22Rv1 (cell line): ENCODE results near the gene CXCL9.

Experiments
- H3K27ac ChIP-seq: fragments of 450-650 bp; 2 replicates; pipeline ENCODE4 v1.5.1; 2017
- ZFX ChIP-seq: fragments of 450-650 bp; IDR thresholded peaks from 2 replicates; pipeline ENCODE4 v1.6.1; 2017; ENCODE audit warnings: antibody characterized with exemption, borderline replicate concordance
- TF ChIP-seq, protein P1 (sequence below): fragments of 450-650 bp; IDR thresholded peaks from 2 replicates; pipeline ENCODE4 v1.5.1; 2017; ENCODE audit warnings: mild to moderate bottlenecking

The CXCL9 gene

DNA sequence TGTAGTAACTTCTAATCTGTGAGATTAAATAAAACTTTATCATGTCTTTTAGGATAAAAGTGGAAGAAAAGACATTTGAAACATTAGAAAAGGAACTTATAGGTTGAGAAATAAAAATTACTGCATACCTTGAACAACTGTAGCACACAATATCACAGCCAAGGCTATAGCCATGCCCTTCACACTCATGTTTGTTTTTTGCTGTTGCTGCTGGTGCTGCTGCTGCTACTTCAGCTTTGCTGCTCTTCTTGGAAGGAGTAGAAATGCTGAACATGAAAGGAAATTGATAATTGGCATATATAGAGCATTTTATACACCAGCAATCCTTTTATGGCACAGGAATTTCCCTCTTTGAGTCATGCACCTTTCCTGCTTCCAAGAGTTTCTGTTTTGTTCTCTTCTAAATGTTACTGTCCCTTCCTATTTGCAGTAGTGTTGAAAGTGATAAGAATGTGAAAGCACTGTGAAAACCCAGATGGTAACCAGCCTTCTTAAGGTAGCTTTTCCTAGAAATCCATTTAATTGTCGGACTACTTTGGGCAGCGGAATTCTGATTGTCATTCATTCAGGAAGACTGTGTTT is 28.6 kb upstream of the CXCL9 start, which contains the start of gene CXCL11:
Gene CXCL11, minus strand, starts transcription at position 272 of the 582 bp plus-strand sequence. Its CDS starts 83 bp downstream, at position 189.
- TF ChIP-seq, protein P1, sequence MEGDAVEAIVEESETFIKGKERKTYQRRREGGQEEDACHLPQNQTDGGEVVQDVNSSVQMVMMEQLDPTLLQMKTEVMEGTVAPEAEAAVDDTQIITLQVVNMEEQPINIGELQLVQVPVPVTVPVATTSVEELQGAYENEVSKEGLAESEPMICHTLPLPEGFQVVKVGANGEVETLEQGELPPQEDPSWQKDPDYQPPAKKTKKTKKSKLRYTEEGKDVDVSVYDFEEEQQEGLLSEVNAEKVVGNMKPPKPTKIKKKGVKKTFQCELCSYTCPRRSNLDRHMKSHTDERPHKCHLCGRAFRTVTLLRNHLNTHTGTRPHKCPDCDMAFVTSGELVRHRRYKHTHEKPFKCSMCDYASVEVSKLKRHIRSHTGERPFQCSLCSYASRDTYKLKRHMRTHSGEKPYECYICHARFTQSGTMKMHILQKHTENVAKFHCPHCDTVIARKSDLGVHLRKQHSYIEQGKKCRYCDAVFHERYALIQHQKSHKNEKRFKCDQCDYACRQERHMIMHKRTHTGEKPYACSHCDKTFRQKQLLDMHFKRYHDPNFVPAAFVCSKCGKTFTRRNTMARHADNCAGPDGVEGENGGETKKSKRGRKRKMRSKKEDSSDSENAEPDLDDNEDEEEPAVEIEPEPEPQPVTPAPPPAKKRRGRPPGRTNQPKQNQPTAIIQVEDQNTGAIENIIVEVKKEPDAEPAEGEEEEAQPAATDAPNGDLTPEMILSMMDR, result no peak
- no peak within 1 kb of the TSS for H3K27ac ChIP-seq

DNA sequence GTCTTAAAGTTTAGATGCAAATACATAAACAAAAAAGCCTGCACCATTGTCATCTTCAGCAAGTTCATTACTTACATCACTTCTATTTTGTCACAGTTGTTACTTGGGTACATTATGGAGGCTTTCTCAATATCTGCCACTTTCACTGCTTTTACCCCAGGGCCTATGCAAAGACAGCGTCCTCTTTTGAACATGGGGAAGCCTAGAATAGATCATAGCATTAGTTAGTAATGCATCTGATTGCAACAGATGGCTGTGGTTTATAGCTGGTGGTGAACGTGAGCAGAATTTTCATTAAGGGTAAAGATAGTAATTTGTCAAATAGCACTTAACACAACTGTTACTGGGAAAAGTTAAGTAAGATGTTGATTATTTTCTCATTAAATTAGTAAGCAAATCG is 27.8 kb upstream of the CXCL9 start:
- H3K27ac ChIP-seq, result no peak overlapping the region

DNA sequence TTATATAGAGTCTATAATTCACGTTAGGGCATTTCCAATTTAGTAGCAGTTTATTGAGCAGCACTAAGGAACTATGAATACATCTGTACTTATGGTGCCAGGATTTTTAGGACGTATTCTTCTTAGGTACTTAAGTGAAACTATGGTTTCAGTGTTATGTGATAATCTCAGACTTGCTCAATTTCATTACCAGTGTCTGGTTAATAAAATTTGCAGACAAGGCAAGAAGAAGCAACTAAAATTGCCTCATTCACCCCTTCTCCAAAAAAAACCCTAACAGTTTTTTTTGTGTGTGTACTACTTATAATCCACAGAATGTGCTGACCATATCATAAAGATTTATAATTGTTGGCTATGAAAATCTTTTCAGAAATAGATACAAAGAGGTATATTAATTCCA is 22.0 kb upstream of the CXCL9 start:
- TF ChIP-seq ZFX, result no peak
- TF ChIP-seq, protein P1, result no peak
- H3K27ac ChIP-seq, result no peak overlapping the region

More for the DNA sequence above, 27.8 kb upstream of the CXCL9 start:
- no peak for TF ChIP-seq ZFX
- TF ChIP-seq, protein P1, result no peak

DNA sequence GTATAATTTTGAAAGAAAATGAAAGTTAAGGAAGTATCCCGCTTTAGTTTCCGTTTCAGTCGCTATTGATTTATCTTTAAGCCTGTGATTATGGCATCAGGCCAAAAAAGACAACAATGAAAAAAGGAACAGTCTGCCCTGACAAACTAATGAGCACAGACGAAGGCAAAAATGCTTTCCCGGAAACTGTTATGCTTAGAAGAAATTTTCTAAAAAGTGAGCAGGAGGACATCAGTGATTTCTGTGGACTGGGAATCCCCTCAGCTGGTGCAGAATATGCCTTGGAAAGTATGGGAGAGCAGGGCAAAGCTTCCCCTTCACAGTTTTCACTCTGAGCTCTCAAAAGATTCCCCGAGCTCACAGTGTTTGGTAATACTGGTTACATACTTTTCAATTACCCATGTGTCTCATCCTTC is 21.0 kb upstream of the CXCL9 start:
- no peak for TF ChIP-seq ZFX
- TF ChIP-seq, protein P1, result no peak
- H3K27ac ChIP-seq, result no peak overlapping the region

DNA sequence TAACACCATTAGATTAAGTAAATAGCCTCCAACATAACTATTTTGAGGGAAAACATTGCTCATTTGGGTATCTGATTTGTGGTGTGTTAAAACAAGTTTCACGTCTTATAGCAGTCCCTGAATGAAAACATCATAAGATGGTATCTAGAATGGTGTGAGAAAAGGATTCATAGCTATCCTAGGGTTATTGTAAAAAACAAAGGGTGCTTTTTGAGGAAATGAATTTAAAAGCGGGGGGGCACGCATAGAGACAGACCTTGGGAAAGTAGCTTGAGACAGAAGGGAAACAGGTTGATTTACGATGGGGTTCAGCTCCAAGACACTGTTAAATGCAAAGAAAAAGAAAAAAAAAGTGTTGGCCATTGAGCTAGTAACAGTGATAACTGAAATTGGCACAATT is 16.8 kb upstream of the CXCL9 start:
- no peak for TF ChIP-seq ZFX
- TF ChIP-seq, protein P1, result no peak

DNA sequence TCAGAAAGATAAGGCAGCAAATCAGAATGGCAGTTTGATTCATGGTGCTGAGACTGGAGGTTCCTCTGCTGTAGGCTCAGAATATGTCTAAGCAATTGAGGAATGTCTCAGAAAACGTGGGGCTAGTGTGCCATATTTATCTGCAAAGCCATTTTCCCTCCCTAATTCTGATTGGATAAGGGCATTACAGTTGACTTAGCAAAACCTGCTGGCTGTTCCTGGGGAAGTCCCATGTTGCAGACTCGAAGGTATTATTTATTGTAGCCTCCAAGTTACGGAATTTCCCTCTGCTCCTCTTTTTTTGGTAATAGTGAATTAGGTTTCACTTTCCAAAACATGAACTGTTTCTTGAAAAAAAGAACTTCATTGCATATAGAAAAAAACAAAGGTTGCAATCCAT is 16.1 kb upstream of the CXCL9 start, which contains the start of gene CXCL10:
Gene CXCL10, minus strand, starts transcription at position 109 of the 400 bp plus-strand sequence. Its CDS starts 66 bp downstream, at position 43.
- no peak within 1 kb of the TSS for H3K27ac ChIP-seq
- no peak for TF ChIP-seq ZFX

More for the DNA sequence above, 16.8 kb upstream of the CXCL9 start:
- no peak overlapping the region for H3K27ac ChIP-seq

DNA sequence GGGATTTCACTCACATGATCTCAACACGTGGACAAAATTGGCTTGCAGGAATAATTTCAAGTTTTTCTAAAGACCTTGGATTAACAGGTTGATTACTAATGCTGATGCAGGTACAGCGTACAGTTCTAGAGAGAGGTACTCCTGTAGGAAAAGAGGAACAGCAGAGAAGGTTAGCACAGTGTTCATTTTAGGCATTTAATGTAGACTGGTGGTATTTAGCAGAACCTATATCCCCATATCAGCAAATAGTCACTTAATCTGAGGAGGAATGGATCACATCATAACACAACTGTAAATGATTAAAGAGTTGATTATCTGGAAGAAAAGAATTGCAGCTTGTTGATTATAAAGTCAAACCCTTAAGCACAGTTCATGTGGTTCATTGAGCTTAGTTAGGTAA is 15.4 kb upstream of the CXCL9 start:
- no peak for TF ChIP-seq ZFX
- TF ChIP-seq, protein P1, result no peak
- no peak overlapping the region for H3K27ac ChIP-seq

DNA sequence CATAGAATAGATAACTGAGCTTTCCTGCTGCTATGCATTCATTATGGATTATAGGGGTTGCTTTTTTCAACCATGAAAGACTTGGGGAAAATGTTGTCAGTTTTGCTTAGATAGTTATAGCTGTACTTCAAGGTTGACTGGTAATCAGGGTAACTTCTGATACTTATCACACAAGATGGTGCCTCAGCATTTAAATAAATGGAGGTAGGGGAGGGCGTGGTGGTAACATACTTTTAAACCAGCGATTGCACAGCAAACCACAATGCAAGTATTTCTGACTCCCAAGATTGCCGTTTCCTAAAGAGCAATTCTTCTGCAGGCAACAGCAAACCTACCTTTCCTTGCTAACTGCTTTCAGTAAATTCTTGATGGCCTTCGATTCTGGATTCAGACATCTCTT is 14.7 kb upstream of the CXCL9 start:
- TF ChIP-seq ZFX, result no peak
- TF ChIP-seq, protein P1, result no peak
- no peak overlapping the region for H3K27ac ChIP-seq
